GM12878 (cell line): ENCODE results near the gene AFTPH. TPM values are rescaled to one million over a fixed set of nuclear protein-coding genes. Genes with fewer than 3 reads are reported as not detected.

Experiments used
- ATAC-seq: fragments of 200-7000 bp; cut with Tn5 transposase; 3 replicates; pipeline ENCODE4 v1.9.1; 2020; ENCODE audit warnings: mild to moderate bottlenecking, moderate library complexity
- BruUV-seq: library from RNA; stranded (reverse); fragments of 400-500 nt; replicated peaks from 2 replicates; lab custom pipeline; 2021; lab: Mats Ljungman, UMichigan
- CTCF ChIA-PET: fragments of 300-600 bp; sonication (Branson Sonifier 250); formaldehyde crosslinking; extraction: SDS; loops from one replicate; lab custom pipeline; 2021; ENCODE audit warnings: inconsistent platforms; lab: Yijun Ruan, JAX
- POLR2A ChIA-PET: fragments of 350-600 bp; formaldehyde crosslinking; extraction: SDS; loops from one replicate; lab custom pipeline; 2021; ENCODE audit warnings: inconsistent platforms; lab: Charles Lee
- RAD21 ChIA-PET: fragments of 300-600 bp; sonication (Branson Sonifier 250); formaldehyde crosslinking; loops from one replicate; lab custom pipeline; 2023; ENCODE audit warnings: antibody characterized with exemption; ENCODE audit not compliant: unreplicated experiment; lab: Charles Lee
- SMC1A ChIA-PET: fragments of 300-600 bp; sonication (Branson Sonifier 250); formaldehyde crosslinking; loops from one replicate; lab custom pipeline; 2023; ENCODE audit not compliant: unreplicated experiment, uncharacterized antibody; lab: Charles Lee
- DNase-seq: peaks from one replicate; pipeline ENCODE4 v3.0.0-alpha.2; 2011; ENCODE audit warnings: low read depth, low spot score
- FAIRE-seq: peaks from 3 replicates; lab custom pipeline; 2011; peaks lifted over from hg19 to GRCh38; lab: Jason Lieb, UNC
- H2AFZ ChIP-seq: 2 replicates; pipeline ENCODE4 v1.6.0; 2011; ENCODE audit warnings: low read depth, low read length, control low read depth; ENCODE audit not compliant: control insufficient read depth
- H3K27ac ChIP-seq: 2 replicates; pipeline ENCODE4 v1.5.1; 2011; ENCODE audit warnings: control low read depth; ENCODE audit not compliant: control insufficient read depth, insufficient read depth
- H3K27me3 ChIP-seq, 2 experiments: replicated peaks in 1 of 2; 2 replicates each; pipeline versions ENCODE4 v1.6.0 to v1.6.1; 2011; ENCODE audit warnings: low read length in 1 of 2; ENCODE audit not compliant: control insufficient read depth in 2 of 2, insufficient read depth in 2 of 2
- H3K36me3 ChIP-seq, 2 experiments: 2 replicates each; pipeline ENCODE4 v1.5.1; 2011; ENCODE audit warnings: low read length in 1 of 2; ENCODE audit not compliant: control insufficient read depth in 2 of 2, insufficient read depth in 2 of 2
- H3K4me1 ChIP-seq: 2 replicates; pipeline ENCODE4 v1.6.1; 2011; ENCODE audit warnings: mild to moderate bottlenecking, low read length, moderate library complexity, mixed read lengths; ENCODE audit not compliant: control insufficient read depth, insufficient read depth
- H3K4me2 ChIP-seq: 2 replicates; pipeline ENCODE4 v1.6.0; 2011; ENCODE audit warnings: control low read depth; ENCODE audit not compliant: control insufficient read depth, insufficient read depth
- H3K4me3 ChIP-seq: fragments of 200-600 bp; sonication (generic); 2 replicates; pipeline ENCODE4 v1.5.1; 2016
- H3K79me2 ChIP-seq: 2 replicates; pipeline ENCODE4 v1.6.0; 2011; ENCODE audit warnings: low read length; ENCODE audit not compliant: control insufficient read depth, insufficient read depth
- H3K9ac ChIP-seq: 2 replicates; pipeline ENCODE4 v1.8.0; 2011; ENCODE audit warnings: low read length, control low read depth, mixed read lengths; ENCODE audit not compliant: control insufficient read depth, insufficient read depth
- H3K9me3 ChIP-seq: replicated peaks from 3 replicates; pipeline ENCODE4 v1.5.1; 2011; ENCODE audit warnings: mild to moderate bottlenecking, low read length; ENCODE audit not compliant: control insufficient read depth, insufficient read depth
- H4K20me1 ChIP-seq: 2 replicates; pipeline ENCODE4 v1.6.0; 2011; ENCODE audit not compliant: control insufficient read depth, insufficient read depth
- JUND ChIP-seq: IDR thresholded peaks from 2 replicates; pipeline ENCODE4 v1.6.1; 2012; ENCODE audit warnings: low read depth, mild to moderate bottlenecking, low read length, improper control_type of control experiment, moderate library complexity
- MTA3 ChIP-seq: IDR thresholded peaks from 2 replicates; pipeline ENCODE4 v1.6.1; 2012; ENCODE audit warnings: low read length, inconsistent platforms, borderline replicate concordance
- MYC ChIP-seq: IDR thresholded peaks from 2 replicates; pipeline ENCODE4 v1.6.1; 2011; ENCODE audit warnings: mild to moderate bottlenecking, low read length, moderate library complexity, inconsistent platforms; ENCODE audit not compliant: insufficient read depth, insufficient replicate concordance, insufficient read length, severe bottlenecking
- SMC3 ChIP-seq: IDR thresholded peaks from 2 replicates; pipeline ENCODE4 v1.6.1; 2011; ENCODE audit warnings: low read length, improper control_type of control experiment, borderline replicate concordance
- SUZ12 ChIP-seq: fragments of 200-600 bp; sonication (generic); IDR thresholded peaks from one replicate; pipeline ENCODE4 v1.6.1; 2018; ENCODE audit warnings: antibody characterized with exemption, mild to moderate bottlenecking; ENCODE audit not compliant: unreplicated experiment
- TBL1XR1 ChIP-seq: IDR thresholded peaks from 2 replicates; pipeline ENCODE4 v1.6.1; 2012; ENCODE audit warnings: low read depth, low read length, improper control_type of control experiment
- USF2 ChIP-seq: IDR thresholded peaks from 2 replicates; pipeline ENCODE4 v1.6.1; 2011; ENCODE audit warnings: low read depth, low read length, improper control_type of control experiment, borderline replicate concordance
- WGBS: methylation state at CpG from one replicate; pipeline ENCODE4 v1.1.6; 2016; ENCODE audit warnings: low lambda C conversion rate; ENCODE audit not compliant: insufficient replicate concordance, insufficient coverage; ENCODE audit errors: missing lambda C conversion rate; 5-methylcytosine and 5-hydroxymethylcytosine counted together
- in situ Hi-C: fragments of 300-500 bp; cut with MboI; formaldehyde crosslinking; loops from 9 replicates; pipeline ENCODE4 v1.14.3; 2018; ENCODE audit warnings: mixed read lengths
- intact Hi-C: fragments of 100-400 bp; cut with micrococcal nuclease; formaldehyde crosslinking; loops from one replicate; pipeline ENCODE4 v1.14.2; 2022; ENCODE audit not compliant: unreplicated experiment
- polyA plus RNA-seq, 11 experiments: library from polyadenylated mRNA; depleted of rRNA in 4 of 11; unstranded in 6 of 11; stranded (reverse) in 5 of 11; fragments of >200 nt; fragmentation: Nextera tagmentation in 4 of 11; fragmentation: Illumina TruSeq in 1 of 11; extraction: Ambion mirVana in 4 of 11; extraction: Trizol in 1 of 11; gene quantifications; 1 replicate in 1 of 11; 2 replicates in 10 of 11; pipeline versions ENCODE4 v1.2.1 to v1.2.3, GENCODE V29; 2011 to 2016; ENCODE audit warnings: inconsistent platforms in 2 of 11, missing spikeins in 2 of 11, low read depth in 1 of 11
- total RNA-seq, 4 experiments: library from RNA; depleted of rRNA in 3 of 4; stranded (reverse); fragments of >200 nt in 3 of 4; fragmentation: Illumina TruSeq in 1 of 4; extraction: Trizol in 1 of 4; gene quantifications; 2 replicates each; pipeline versions ENCODE4 v1.2.1 to v1.2.3, GENCODE V29; 2013 to 2021
- TF ChIP-seq, protein P1 (sequence below): IDR thresholded peaks from 2 replicates; pipeline ENCODE4 v1.6.1; 2011; ENCODE audit warnings: low read depth, mild to moderate bottlenecking, low read length, moderate library complexity, borderline replicate concordance; ENCODE audit errors: extremely low read depth

The AFTPH gene
- total and polyA plus RNA-seq, 10 of the 15 experiments (the other 5 are each of a cell fraction or from before 2014, with no cell fraction given) = 25.6 to 77.3 (median 39.5) TPM

DNA sequence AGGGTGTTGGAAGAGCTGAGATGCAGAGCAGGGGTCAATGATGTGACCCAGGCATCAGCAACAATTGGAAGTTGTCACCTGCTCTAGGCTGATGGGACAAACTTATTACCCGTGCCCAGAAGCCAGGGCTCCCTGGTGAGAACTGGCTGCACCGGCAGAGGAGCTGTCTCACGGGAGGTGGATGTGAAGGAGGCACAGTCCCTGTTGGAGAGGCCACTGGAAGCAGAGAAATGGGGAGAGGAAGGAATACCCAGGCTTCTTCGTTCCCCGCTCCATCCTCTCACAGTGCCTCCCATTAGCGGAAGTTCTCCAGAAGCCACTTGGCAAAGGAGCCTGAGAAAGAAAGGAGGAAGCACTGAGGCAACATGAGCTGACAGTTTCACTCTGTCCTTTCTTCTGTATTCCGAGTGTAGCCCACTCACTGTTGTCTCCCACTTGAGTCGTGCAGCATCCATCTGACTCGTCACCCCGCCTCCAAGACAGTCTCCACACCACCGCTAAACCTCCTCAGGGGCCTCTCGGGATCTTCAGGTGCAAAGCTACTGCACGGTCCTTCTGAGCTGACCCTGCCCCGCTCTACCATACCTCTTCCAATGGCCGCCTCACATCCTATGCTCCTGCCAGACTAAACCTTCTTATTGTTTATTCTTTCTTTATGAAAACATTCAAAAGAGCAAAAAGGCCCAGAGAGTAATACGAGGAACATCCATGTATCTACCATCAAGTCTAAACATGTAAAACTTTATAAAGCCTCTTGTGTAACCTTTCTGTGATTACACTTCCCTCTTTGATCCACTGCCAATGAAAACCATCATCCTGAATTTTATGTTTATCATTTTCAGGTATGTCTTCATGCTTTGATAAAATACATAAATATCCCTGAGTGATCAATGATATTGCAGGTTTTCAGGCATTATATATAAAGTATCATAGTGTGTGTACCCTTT, 19.1 kb upstream of the AFTPH start (continued):
- TF ChIP-seq USF2 (no peak), SUZ12 (no peak)

- CTCF ChIA-PET = no interaction called here
- 25% methylated on average over 2 of the region's 2 CpGs for WGBS
- H3K79me2 ChIP-seq = no peaks in the 10 kb centered on the region
- ATAC-seq (no peak), DNase-seq (no peak), FAIRE-seq (no peak)
- TF ChIP-seq, protein P1, sequence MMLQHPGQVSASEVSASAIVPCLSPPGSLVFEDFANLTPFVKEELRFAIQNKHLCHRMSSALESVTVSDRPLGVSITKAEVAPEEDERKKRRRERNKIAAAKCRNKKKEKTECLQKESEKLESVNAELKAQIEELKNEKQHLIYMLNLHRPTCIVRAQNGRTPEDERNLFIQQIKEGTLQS = no peak
- TF ChIP-seq MYC (no peak), MTA3 (no peak), JUND (no peak), TBL1XR1 (no peak), SMC3 (no peak)
- no peak overlapping the region for H3K9ac ChIP-seq
- intact Hi-C loops (no loop called here), in situ Hi-C loops (no loop called here)
- H3K4me3 ChIP-seq = no peak overlapping the region
- POLR2A ChIA-PET = no interaction called here
- no peaks in the 10 kb centered on the region; a peak in 2 of 4 replicates for H3K27me3 ChIP-seq
- no peak overlapping the region for H2AFZ ChIP-seq
- H3K4me2 ChIP-seq = no peak overlapping the region
- no peaks in the 10 kb centered on the region for H3K9me3 ChIP-seq
- RAD21 ChIA-PET = no interaction called here
- no peaks in the 10 kb centered on the region for H3K36me3 ChIP-seq
- SMC1A ChIA-PET = no interaction called here
- no peaks in the 10 kb centered on the region for H4K20me1 ChIP-seq
- no TSS peak for BruUV-seq
- no peaks in the 10 kb centered on the region for H3K4me1 ChIP-seq
- no peak overlapping the region for H3K27ac ChIP-seq
These were observed 17.4 kb upstream of the AFTPH start for GRCh38 chr2:64506686-64507085.
